Parathyroid adenoma (tissue), 2 donors: Measurements from ENCODE around the gene LIPT2.

Source experiments
- H2AFZ ChIP-seq: fragments of 300-600 bp; sonication (generic); one replicate; pipeline ENCODE4 v1.7.0; 2017; ENCODE audit warnings: antibody characterized with exemption, mild to moderate bottlenecking
- H3K27ac ChIP-seq: fragments of 300-600 bp; sonication (generic); one replicate; pipeline ENCODE4 v1.7.0; 2017
- H3K27me3 ChIP-seq: fragments of 300-600 bp; sonication (generic); one replicate; pipeline ENCODE4 v1.7.0; 2017; ENCODE audit warnings: low read length; ENCODE audit not compliant: control insufficient read depth, insufficient read depth
- H3K36me3 ChIP-seq: fragments of 300-600 bp; sonication (generic); one replicate; pipeline ENCODE4 v1.7.0; 2017; ENCODE audit warnings: low read length; ENCODE audit not compliant: control insufficient read depth, insufficient read depth
- H3K4me1 ChIP-seq: fragments of 300-600 bp; sonication (generic); one replicate; pipeline ENCODE4 v1.7.0; 2017; ENCODE audit warnings: control low read depth
- H3K4me2 ChIP-seq: fragments of 300-600 bp; sonication (generic); one replicate; pipeline ENCODE4 v1.7.0; 2017; ENCODE audit warnings: low read length
- H3K4me3 ChIP-seq: fragments of 300-600 bp; sonication (generic); one replicate; pipeline ENCODE4 v1.7.0; 2017; ENCODE audit warnings: low read depth, low read length
- H3K79me2 ChIP-seq: fragments of 300-600 bp; sonication (generic); one replicate; pipeline ENCODE4 v1.7.0; 2017; ENCODE audit warnings: control low read depth
- H3K9ac ChIP-seq: fragments of 300-600 bp; sonication (generic); one replicate; pipeline ENCODE4 v1.7.0; 2017; ENCODE audit warnings: mild to moderate bottlenecking
- H3K9me3 ChIP-seq: fragments of 300-600 bp; sonication (generic); one replicate; pipeline ENCODE4 v1.7.0; 2017; ENCODE audit warnings: low read length; ENCODE audit not compliant: control insufficient read depth
- TF ChIP-seq, protein P1 (sequence below): fragments of 300-600 bp; sonication (generic); IDR thresholded peaks from one replicate; pipeline ENCODE4 v1.7.0; 2017; ENCODE audit warnings: antibody characterized with exemption, mild to moderate bottlenecking
- donor health status: primary hyperparathyroidism.

LIPT2 gene

DNA sequence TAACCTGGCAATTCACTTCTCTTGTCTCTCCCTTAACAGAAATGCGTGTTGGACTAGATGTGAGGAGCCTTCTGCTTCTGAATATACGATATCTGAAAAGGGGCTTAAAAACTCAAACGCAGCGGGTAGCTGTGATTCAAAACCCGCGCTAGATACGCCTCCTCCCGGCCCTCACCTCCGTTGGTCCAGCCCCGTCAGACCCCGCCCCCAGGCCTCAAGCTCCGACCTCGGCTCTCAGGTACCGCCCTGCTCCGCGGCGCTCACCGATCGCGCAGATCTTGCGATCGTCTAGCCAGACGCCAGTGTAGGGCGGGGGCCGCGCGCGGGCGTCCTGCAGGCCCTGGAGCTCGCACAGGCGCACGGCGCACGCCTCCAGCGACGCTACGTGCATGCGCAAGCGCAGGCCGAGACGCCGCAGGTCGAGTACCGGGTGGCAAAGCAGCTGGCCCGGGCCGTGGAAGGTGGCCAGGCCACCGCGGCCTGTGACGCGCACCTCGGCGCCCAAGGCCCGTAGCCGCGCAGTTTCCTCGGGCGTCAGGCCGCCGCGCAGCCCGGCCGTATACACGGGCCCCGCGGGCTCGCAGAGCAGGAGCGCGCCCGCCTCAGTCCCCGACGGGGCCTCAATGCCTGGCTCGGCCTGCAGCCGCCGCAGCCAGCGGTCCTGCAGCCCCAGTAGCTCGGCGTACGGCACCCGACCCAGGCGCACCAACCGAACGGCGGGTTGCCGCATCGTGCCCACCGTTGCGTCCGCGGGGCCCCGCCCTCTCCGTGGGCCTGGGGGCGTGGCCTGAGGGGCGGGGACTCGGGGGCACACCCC, at the start of gene LIPT2:
Gene LIPT2 (minus strand): TSS at position 751 of the 817 bp plus-strand sequence. CDS start 21 bp downstream, at position 730.
- Histone ChIP-seq H2AFZ (peak within 1 kb of the TSS; percentile 96), H3K4me1 (no peaks in the 10 kb centered on the region), H3K9me3 (no peaks in the 10 kb centered on the region), H3K27me3 (no peaks in the 10 kb centered on the region), H3K4me3 (peak within 1 kb of the TSS; percentile 83), H3K9ac (peak within 1 kb of the TSS; percentile 92), H3K27ac (peak within 1 kb of the TSS; percentile 94), H3K79me2 (no peaks in the 10 kb centered on the region), H3K4me2 (peak within 1 kb of the TSS; percentile 75), H3K36me3 (no peaks in the 10 kb centered on the region)
- TF ChIP-seq, protein P1, sequence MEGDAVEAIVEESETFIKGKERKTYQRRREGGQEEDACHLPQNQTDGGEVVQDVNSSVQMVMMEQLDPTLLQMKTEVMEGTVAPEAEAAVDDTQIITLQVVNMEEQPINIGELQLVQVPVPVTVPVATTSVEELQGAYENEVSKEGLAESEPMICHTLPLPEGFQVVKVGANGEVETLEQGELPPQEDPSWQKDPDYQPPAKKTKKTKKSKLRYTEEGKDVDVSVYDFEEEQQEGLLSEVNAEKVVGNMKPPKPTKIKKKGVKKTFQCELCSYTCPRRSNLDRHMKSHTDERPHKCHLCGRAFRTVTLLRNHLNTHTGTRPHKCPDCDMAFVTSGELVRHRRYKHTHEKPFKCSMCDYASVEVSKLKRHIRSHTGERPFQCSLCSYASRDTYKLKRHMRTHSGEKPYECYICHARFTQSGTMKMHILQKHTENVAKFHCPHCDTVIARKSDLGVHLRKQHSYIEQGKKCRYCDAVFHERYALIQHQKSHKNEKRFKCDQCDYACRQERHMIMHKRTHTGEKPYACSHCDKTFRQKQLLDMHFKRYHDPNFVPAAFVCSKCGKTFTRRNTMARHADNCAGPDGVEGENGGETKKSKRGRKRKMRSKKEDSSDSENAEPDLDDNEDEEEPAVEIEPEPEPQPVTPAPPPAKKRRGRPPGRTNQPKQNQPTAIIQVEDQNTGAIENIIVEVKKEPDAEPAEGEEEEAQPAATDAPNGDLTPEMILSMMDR: no peak

DNA sequence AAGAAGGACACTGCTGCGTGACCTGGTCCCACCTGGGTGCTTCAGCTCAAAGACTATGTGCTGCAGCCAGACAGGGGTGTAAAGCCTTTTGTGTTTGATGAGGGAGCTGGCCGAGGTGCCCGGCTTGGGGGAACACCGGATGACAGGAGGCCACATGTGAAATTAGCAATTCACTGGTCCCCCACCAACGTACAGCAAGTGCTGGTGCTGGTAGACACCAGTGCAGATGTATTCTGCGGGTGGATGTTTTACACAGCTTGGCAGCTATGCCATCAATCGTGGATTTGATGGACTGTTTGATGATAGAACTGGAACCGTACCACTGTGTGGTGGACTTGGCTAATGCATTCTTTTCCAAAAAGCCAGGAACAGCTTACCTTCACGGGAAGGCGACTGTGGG, 47.9 kb upstream of the LIPT2 start:
- TF ChIP-seq, protein P1: no peak
- Histone ChIP-seq H3K4me3 (no peak overlapping the region), H3K4me2 (no peak overlapping the region), H3K9me3 (no peaks in the 10 kb centered on the region), H3K9ac (no peak overlapping the region), H3K27ac (no peak overlapping the region), H3K79me2 (no peaks in the 10 kb centered on the region), H3K27me3 (no peaks in the 10 kb centered on the region), H3K36me3 (no peaks in the 10 kb centered on the region), H3K4me1 (no peaks in the 10 kb centered on the region), H2AFZ (no peak overlapping the region)

DNA sequence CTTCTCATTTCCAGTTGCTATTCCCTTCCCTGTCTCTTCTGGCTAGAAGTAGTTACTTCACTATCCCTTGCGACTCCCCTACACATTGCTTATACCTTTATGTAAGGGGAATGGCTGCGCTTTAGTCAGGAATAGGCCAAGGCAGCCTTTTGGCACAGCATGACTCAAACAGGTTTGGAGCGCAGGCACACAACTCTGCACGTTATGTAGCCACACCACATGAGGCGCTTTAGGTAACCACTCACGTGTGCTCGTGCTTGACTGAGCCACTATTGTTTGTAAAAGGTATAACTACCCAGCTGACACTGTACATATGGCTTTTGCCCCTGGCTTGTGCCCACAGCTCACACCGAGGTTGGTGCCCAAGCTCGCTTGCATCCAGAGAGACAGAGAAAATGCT, 46.7 kb upstream of the LIPT2 start:
- H3K27me3 ChIP-seq: no peaks in the 10 kb centered on the region
- H3K9me3 ChIP-seq: no peaks in the 10 kb centered on the region
- TF ChIP-seq, protein P1: no peak
- no peaks in the 10 kb centered on the region for H3K79me2 ChIP-seq
- H3K4me3 ChIP-seq: no peak overlapping the region
- no peak overlapping the region for H3K27ac ChIP-seq
- no peak overlapping the region for H3K4me2 ChIP-seq
- H3K9ac ChIP-seq: no peak overlapping the region
- no peaks in the 10 kb centered on the region for H3K4me1 ChIP-seq
- H3K36me3 ChIP-seq: no peaks in the 10 kb centered on the region
- no peak overlapping the region for H2AFZ ChIP-seq

DNA sequence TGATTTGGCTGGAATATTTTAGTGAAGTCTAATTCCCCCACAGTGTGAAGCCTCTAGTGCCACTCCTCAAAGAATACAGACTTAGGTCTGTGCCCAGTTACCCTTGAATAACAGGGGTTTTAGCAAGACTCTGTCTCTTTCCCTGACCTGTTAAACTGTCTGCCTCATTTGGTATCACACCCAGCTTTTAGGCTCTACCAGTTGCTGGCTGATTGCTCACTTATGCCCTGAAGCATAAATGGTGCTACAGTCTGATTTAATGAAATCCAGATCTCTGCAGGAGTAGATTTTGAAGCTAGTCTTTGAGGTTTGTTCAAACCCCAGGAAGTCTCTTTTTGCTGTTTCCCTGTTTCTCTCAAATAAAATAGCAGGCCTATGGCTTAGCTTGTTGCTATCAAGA, 45.2 kb upstream of the LIPT2 start:
- Histone ChIP-seq H3K4me2 (no peak overlapping the region), H3K27ac (no peak overlapping the region), H3K4me3 (no peak overlapping the region), H3K9ac (no peak overlapping the region), H3K79me2 (no peaks in the 10 kb centered on the region), H3K36me3 (no peaks in the 10 kb centered on the region), H3K9me3 (no peaks in the 10 kb centered on the region), H3K4me1 (no peaks in the 10 kb centered on the region), H3K27me3 (no peaks in the 10 kb centered on the region), H2AFZ (no peak overlapping the region)
- TF ChIP-seq, protein P1: no peak
